Gastrocnemius medialis (tissue), 4 donors: ENCODE results near the gene VWA8.

Experiments used
- CTCF ChIP-seq, 5 experiments: fragments of 450-650 bp in 3 of 5; fragments of 200-600 bp in 2 of 5; sonication (generic) in 2 of 5; IDR thresholded peaks in 4 of 5; conservative IDR thresholded peaks in 1 of 5; 1 replicate in 4 of 5; 2 replicates in 1 of 5; pipeline ENCODE4 v1.5.1; 2016 to 2019; ENCODE audit warnings: antibody characterized with exemption in 5 of 5, mild to moderate bottlenecking in 3 of 5, moderate library complexity in 3 of 5
- POLR2A ChIP-seq, 2 donors: fragments of 450-650 bp; IDR thresholded peaks; one replicate each; pipeline ENCODE4 v1.6.1; 2017; ENCODE audit warnings: antibody characterized with exemption in 2 of 2, mild to moderate bottlenecking in 2 of 2, moderate library complexity in 2 of 2

GRCh38 chr13:41616151-41616550 is 344.8 kb downstream of the VWA8 start:
- TF ChIP-seq CTCF (IDR thresholded peaks at IDR 0.05 in 4 of 5, conservative IDR thresholded peaks at IDR 0.05 in 1 of 5), result no peak
- no peak for TF ChIP-seq POLR2A (IDR thresholded peaks at IDR 0.05)
